Head of caudate nucleus (tissue), 42 donors: Measurements from ENCODE around the gene SLC35F3.
"Not testable (repeated sequence)": the region's sequence is repeated elsewhere in the genome, so short reads cannot be mapped to it uniquely, and the experiment has no call there.

Experiments used
- DNase-seq, 42 donors: peaks; one replicate each; pipeline versions ENCODE4 v3.0.0 to v3.0.0-alpha.2; 2020 to 2021; ENCODE audit warnings: mixed read lengths in 7 of 42
- intact Hi-C: fragments of 100-400 bp; cut with DNase I; formaldehyde crosslinking; loops from one replicate; pipeline ENCODE4 v1.15.0; 2022

SLC35F3 gene

DNA sequence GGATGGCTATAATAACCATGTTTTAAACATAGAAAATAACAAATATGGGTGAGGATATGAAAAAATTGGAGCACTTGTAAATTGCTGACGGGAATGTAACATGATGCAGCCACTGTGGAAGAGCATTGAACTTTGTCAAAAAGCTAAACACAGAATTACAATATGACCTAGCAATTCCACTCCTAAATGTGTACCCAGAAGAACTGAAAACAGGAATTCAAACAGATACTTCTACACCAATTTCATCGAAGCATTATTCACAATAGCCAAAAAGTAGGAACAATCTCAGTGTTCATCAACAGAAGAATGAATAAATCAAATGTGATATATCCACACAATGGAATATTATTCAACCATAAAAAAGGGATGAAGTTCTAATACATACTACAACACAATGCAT is 436.1 kb downstream of the SLC35F3 start:
- intact Hi-C loops, result no loop called here
- DNase-seq, result no peak

DNA sequence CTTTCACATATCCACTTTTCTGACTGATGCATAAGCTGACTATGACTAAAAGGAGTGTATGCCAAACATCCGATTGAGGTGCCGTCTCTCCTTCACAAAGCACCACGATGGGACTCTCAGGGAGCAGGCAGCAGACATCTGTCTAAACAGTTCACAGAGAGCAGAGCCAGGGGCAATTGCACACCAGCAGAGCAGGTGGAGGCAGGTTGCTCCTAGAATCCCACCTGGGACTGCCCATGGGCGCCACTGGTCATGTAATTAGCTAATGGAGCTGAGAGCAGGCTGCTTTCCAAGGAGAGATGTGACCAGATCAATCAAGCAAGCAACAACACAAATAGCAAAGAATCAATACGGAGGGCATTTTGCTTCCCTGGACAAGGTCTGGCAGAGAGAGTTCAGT is 438.3 kb downstream of the SLC35F3 start:
- intact Hi-C loops, result no loop called here
- DNase-seq, result no peak

DNA sequence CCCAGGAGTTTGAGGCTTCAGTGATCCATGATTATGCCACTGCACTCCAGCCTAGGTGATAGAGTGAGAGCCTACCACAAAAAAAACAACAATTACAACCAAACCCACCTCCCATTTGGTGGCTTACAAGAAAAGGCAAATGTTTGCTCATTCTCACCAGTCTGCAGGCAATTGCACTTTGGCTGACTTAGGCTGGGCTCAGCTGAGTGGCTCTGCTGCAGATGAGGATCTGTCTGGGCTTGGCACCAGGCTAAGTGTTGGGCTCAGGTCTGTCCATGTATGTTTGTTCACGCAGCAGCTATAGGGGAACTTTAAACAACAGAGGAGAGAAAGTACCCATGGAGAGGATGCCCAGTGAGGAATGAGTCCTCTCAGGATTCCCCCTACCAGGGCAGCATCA is 440.8 kb downstream of the SLC35F3 start:
- intact Hi-C loops, result no loop called here
- DNase-seq, result no peak

DNA sequence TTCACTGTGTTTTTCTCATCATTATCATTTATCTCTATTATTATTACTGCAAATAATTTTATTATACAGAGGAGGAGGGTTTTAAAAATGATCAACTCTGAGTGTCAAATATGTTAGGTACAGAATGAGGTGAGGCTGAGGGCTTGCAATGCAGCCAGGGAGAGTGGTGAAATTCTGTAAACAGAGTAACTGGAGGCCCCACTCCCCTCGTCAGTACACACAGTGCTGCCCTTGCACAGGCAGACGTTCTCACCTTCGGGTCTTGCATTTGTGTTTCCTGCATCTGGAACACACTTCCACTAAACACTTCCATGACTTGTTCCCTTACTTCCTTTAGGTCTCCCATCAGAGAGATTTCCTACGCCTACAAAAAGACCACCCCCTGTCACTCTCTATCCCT is 444.5 kb downstream of the SLC35F3 start:
- intact Hi-C loops, result no loop called here
- DNase-seq, result no peak

DNA sequence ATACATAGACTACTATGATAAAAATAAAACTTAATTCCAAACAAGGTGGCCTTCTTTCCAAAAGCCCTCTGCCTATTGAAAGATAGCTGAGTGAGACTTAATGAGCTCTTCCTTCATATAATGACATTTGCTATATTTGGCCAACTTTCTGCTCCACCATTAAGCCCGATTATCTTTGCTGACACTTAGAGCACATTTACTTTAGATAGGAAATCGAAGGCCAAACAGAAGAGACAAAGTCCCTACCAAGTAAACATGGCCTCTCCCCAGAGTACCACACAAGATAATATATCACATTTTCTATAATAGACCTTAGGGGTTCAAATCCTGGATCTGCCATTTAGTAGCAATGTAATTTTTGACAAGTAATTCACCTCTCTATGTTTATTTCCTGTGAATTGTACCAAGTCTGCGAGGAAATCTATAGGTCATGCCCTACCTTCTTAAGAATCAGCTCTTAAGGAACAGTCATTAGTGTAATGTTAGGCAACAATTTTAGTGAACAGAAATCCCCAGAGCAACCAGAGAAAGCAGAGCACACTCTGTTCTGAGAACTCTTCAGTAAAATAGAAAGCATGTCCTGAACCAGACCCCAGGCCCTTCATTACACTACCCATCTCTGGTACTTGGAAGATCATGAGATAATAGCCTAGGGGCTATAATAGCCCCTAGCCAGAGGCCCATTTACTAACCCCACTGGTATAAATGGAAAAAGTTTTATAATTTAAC is 451.5 kb downstream of the SLC35F3 start:
- intact Hi-C loops, result no loop called here
- DNase-seq, result no peak

DNA sequence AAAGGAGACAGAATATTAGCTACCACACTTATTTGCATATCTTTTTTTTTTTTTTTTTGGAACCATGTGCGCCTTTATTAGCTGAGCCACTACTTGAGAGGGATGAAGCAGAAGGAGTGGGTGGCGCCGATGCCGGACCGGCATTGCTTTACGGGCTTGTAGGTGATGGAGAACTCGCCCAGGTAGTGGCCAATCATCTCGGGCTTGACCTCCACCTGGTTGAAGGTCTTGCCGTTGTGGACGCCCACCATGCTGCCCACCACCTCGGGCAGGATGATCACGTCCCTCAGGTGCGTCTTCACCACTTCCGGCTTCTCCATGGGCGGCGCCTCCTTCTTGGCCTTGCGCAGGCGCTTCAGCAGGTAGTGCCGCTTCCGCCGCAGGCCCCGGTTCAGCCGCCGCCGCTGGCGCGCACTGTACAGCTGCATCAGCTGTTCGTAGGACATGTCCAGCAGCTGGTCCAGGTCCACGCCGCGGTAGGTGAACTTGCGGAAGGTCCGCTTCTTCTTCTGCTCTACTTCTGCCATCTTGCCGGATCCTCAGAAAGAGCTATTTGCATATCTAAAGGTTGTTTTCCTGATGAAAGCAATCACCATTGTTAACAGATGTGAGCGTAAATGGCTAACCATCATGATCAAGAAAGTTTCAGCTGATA is 452.3 kb downstream of the SLC35F3 start:
- intact Hi-C loops, result not testable (repeated sequence)

DNA sequence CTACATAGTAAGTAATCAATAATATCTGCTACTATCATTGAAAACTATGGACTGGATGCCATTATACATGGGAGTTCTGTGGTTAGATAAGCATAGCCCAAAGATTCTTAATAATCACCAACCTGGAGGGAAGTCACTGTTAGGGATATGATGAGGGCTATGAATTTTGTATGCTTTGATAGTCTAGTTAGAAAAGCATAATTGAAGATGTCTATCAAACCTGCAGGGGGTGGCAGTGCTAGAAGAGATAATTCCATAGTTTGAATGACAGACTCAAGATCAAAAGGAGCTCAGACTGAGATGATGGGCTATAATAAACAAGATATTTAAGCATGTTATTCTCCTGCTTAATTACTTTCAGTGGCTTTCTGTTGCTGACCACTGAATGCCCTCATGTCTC is 453.4 kb downstream of the SLC35F3 start:
- no peak for DNase-seq
- intact Hi-C loops, result no loop called here

More for the DNA sequence above, 452.3 kb downstream of the SLC35F3 start:
- peak in 37 of 42 donors; percentile 7 to 67 (median 33) for DNase-seq

DNA sequence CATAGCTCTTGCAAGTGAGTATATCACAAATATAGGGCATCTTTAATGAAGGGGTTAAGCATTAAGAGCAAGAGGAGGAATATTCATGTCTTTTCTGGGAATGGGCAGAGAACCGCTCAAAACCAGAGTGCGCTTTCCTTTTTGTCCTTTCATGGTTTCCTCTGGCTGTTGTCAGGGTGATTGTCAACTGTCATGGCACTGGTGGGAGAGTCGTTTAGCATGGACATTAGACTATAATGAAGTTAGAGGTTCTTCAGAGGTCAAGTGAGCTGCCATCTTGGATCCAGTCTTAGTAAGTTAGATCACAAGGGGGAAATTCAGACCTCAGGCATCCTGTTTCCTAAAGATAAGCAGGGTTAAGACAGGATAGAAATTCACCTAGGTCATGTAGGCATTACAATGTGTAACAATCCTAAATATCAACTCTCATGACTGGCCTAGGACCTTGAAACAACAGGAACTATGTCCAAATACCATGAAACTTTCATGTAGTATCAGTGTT is 456.7 kb downstream of the SLC35F3 start:
- no peak for DNase-seq
- intact Hi-C loops, result no loop called here

DNA sequence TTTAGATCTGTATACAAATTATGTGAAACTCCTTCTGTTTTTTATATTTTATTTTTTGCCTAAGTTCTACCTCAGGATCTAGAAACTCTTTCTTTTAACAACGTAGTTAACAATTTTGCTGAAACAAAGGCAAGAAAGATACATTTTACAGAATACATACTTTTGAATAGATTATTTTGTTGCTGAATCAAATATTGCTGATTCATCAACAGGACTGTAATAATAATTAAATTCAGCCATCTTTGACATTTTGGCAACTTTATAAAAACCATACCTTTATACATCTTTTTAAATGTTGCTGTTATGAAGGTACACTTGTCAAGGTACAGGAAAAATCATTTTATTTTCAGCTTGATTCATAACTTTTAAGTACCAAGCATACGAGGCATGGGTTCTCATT is 458.1 kb downstream of the SLC35F3 start:
- intact Hi-C loops, result no loop called here
- DNase-seq, result no peak

DNA sequence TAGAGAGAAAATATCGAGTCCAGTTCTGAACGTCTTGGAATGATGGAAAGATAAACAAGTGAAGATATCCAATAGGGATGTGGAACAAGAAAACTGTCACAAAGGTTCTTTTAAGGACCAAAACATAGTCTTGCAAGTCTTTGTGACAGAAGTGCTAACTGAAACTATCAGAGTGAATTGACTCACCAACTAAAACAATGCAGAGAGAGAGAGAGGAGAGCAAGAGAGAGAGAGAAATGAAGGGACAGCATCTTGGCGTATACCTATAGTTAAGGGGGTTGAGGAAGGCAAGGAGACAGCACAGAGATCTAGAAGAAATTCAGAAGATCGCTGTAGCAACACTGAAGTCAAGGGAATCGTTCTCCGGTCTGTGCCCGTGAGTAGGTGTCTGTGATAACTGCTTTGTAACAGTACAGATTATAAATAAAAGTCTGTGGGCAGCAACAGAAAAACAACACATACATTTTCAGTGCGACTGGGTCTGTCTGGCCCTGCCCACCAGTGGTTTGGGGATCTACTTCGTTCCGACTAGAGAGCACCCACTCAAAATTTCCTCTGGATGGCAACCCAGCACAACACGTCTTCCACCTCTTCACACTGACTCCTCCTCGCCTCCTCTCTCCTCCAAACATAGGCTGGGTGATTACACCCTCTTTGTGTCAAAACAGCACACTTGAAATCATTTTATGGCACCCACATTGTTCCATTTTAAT is 464.0 kb downstream of the SLC35F3 start:
- intact Hi-C loops, result no loop called here
- DNase-seq, result peak in 38 of 42 donors; percentile 5 to 89 (median 57)

DNA sequence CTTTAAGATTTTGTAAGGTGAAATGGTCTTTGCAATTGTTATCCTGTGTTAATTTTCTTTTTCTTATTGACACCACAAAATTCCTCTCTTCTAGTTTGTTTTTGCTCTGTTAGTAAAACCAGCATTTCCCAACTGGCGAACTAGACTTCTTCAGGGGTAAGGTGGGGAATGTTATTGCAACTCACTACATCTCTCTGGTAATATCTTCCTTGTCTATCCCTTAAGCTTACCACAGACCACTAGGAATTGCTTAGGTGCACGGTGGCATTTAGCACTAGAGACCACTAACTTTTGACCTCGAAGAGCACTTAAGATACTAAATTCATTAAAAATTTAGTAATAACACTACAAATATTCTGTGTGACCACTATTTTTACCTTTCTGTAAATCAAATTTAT is 464.6 kb downstream of the SLC35F3 start:
- intact Hi-C loops, result no loop called here
- no peak for DNase-seq

DNA sequence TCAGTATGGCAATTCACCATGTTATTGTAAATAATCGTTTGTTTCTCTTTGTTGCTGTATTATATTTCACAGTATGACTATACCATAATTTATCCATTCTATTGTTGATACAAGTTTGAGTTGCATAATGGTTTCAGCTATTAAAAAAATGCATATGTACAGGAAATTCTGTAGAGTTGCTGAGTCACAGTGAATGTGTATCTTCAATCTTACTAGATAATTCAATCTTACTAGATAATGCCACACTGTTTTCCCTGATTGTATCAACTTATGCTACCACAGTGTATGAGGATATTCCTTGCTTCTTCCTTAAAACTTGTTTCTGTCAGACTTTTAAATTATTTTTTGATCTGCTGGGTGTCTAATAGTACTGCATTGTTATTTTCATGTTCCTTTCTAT is 465.3 kb downstream of the SLC35F3 start:
- no peak for DNase-seq
- intact Hi-C loops, result loop anchor here (10.0 kb wide), 1 partner anchor 115 kb away; no protein-coding TSS in a partner anchor

DNA sequence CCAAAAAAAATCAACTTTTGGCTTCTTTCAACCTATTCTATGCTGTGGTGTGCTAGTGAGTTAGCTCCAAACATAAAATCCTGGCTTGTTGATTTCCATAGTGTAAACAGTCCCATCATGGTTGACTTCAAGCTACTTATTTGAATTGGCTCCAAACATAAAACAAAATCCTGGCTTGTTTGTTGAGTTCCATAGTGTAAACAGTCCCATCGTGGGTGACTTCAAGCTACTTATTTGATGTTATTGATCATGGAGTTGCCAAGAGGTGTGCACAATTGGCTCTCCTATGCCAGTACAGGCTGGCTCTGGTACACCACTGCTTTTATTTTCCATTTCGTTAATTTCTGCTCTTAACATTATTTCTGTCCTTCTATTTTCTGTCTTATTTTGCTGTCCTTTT is 466.9 kb downstream of the SLC35F3 start:
- intact Hi-C loops, result loop anchor here (10.0 kb wide), 1 partner anchor 113 kb away; no protein-coding TSS in a partner anchor

DNA sequence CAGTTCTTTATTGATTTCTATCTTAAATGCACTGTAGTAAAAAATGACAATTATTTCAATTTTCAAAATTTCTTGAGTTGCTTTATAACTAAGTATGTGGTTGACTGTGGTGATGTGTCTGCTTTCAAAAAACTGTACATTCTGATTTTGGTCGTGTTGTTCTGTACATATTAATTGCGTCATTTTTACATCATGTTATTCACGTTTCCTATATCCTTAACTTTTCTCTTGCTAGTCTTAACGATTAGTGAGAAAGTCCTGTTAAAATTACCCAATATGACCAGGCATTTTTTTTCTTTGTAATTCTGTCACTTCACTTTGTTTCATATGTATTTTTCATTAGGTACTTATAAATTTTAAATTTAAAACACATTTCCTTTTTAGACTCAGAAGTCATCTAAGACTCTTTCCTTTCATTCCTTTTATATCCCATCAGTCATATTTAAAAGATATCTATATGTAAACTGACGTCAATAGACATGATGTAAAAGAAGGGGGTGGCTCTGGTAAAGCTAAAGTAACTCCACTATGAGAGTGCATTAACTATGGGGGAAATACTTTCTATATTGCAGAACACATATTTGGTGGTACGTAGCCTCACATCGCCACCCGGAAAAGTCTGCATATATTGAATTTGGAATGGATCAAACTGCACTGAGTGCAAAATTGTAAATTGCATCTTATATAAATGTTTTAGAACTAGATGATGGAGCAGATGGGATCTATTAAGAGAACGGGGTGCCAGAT is 467.7 kb downstream of the SLC35F3 start:
- intact Hi-C loops, result loop anchor here (10.0 kb wide), 1 partner anchor 113 kb away; no protein-coding TSS in a partner anchor
- DNase-seq, result no peak

More for the DNA sequence above, 466.9 kb downstream of the SLC35F3 start:
- no peak for DNase-seq

DNA sequence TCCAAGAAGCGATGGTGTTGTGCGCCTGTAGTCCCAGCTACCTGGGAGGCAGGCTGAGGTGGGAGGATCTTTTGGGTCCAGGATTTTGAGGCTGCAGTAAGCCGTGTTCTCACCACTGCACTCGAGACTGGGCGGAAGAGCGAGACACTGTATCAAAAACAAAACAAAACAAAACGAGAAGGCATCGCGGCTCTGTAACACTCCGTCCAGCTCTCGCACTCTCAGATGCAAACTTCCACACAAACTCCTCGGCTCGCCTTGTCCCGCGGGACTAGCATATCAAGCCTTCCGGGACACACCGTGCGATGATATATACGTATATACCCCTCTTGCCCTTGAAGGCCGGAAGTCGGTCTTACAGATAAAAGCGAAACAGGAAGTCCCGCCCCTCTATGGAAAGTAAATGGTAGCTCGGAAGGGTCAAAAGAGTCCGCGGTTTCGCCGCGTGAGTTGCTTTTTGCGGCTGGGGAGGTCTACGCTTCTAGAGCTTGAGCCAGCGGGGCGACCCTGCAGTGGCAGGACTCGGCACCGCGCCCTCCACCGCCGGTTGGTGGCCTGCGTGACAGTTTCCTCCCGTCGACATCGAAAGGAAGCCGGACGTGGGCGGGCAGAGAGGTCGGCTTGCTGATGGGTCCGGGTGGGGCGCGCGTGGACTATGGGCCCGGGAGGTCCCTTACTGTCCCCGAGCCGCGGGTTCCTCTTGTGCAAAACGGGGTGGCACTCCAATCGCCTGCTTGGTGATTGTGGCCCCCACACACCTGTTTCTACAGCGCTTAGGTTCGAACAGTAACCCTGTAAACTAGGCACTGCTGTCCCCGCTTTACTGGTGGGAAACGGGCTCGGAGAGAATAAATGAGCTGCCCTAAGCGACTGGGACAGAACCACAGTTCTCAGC is 468.8 kb downstream of the SLC35F3 start, which contains the start of gene COA6:
Gene COA6, plus strand, starts transcription at position 393 of the 895 bp plus-strand sequence. Its CDS starts 11 bp downstream, at position 404.
- peak; percentile 79 to 96 (median 90) for DNase-seq
- intact Hi-C loops, result loop anchor here (10.0 kb wide), 1 partner anchor 111 kb away; no protein-coding TSS in a partner anchor

DNA sequence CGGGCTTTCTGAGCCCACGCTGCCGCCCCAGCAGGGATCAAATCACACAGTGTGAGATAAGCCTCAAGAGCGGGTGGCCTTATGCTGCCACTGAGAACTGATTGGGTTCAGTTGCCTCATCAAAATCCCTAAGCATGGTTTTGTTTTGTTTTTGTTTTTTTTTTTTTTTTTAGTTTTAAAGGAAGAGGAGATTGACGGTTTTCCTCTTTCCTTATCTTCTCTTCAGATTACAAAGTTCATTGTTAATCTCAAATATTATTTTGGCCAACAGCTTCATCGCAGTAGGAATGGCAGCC is 469.4 kb downstream of the SLC35F3 start:
- peak in 1 of 42 donors; percentile 46 for DNase-seq
- intact Hi-C loops, result loop anchor here (10.0 kb wide), 1 partner anchor 111 kb away; no protein-coding TSS in a partner anchor
